Vagina (tissue), 2 donors: ENCODE data around the gene NSMCE1.

ENCODE experiments used
- POLR2A ChIP-seq, 2 donors: fragments of 450-650 bp; IDR thresholded peaks; one replicate each; pipeline ENCODE4 v1.6.1; 2017; ENCODE audit warnings: antibody characterized with exemption in 2 of 2, mild to moderate bottlenecking in 2 of 2, moderate library complexity in 2 of 2
- POLR2AphosphoS5 ChIP-seq, 2 donors: sonication (generic); formaldehyde crosslinking; IDR thresholded peaks; one replicate each; pipeline ENCODE4 v1.9.0; 2017; ENCODE audit warnings: antibody characterized with exemption in 2 of 2, mild to moderate bottlenecking in 2 of 2, low read depth in 1 of 2; ENCODE audit not compliant: insufficient read depth in 1 of 2
- TF ChIP-seq, protein P1 (sequence below), 3 experiments: fragments of 450-650 bp in 2 of 3; fragments of 200-600 bp in 1 of 3; sonication (generic) in 1 of 3; IDR thresholded peaks; one replicate each; pipeline ENCODE4 v1.5.1; 2017 to 2019; ENCODE audit warnings: antibody characterized with exemption in 3 of 3, mild to moderate bottlenecking in 2 of 3, moderate library complexity in 2 of 3

DNA sequence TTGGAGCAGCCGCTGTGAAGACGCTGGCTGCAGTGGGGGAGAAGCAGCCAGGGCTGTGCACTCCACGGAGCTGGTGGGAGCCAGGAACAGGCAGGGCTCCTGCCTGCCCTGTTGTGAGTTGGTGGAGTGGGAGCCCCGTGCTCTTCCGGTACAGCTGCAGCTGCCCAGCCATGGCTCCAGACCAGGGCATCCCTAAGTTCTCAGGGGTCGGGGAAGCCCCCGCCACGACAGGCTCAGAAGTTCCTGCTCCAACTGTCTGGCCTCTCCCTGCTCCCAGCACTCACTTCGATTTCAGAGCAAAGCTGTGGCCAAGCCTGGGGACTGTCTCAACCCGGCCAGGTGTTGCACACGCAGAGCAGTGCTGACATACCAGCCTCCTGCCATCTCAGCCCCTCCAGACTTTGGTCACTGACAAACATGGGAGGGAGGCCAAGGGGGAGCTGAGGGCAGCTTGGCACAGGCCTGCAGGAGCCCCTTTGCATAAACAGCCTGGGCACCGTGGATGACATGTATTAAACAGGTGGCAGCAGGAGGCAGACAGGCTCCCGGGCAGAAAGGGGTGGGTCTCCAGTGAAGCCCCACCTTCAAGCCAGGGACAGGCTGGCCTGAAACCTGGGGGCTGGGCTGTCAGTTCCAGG, 79.1 kb downstream of the NSMCE1 start:
- TF ChIP-seq, protein P1, sequence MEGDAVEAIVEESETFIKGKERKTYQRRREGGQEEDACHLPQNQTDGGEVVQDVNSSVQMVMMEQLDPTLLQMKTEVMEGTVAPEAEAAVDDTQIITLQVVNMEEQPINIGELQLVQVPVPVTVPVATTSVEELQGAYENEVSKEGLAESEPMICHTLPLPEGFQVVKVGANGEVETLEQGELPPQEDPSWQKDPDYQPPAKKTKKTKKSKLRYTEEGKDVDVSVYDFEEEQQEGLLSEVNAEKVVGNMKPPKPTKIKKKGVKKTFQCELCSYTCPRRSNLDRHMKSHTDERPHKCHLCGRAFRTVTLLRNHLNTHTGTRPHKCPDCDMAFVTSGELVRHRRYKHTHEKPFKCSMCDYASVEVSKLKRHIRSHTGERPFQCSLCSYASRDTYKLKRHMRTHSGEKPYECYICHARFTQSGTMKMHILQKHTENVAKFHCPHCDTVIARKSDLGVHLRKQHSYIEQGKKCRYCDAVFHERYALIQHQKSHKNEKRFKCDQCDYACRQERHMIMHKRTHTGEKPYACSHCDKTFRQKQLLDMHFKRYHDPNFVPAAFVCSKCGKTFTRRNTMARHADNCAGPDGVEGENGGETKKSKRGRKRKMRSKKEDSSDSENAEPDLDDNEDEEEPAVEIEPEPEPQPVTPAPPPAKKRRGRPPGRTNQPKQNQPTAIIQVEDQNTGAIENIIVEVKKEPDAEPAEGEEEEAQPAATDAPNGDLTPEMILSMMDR (IDR thresholded peaks at IDR 0.05): no peak
- TF ChIP-seq POLR2AphosphoS5 (IDR thresholded peaks at IDR 0.05; ENCODE audit: insufficient read depth in 1 of 2, low read depth in 1 of 2) (no peak), POLR2A (IDR thresholded peaks at IDR 0.05) (no peak)
